NCI-H2227 (cell line): ENCODE measurements around the gene TSPAN3.

Source experiments
- DNase-seq: peaks from one replicate; lab custom pipeline; 2025; ENCODE audit not compliant: unreplicated experiment; lab: John Stamatoyannopoulos, UW

The TSPAN3 gene

GRCh38 chr15:77024273-77025082 is 46.4 kb downstream of the TSPAN3 start:
- peak; percentile 75 for DNase-seq

- no peak for DNase-seq
Measured at GRCh38 chr15:77023576-77024272, 47.2 kb downstream of the TSPAN3 start.

GRCh38 chr15:77022646-77023575 is 48.0 kb downstream of the TSPAN3 start:
- DNase-seq, result no peak

GRCh38 chr15:77021803-77022381 is 49.0 kb downstream of the TSPAN3 start:
- no peak for DNase-seq

GRCh38 chr15:77021088-77021481 is 49.8 kb downstream of the TSPAN3 start:
- DNase-seq, result no peak

- DNase-seq, result no peak
Measured at GRCh38 chr15:77020348-77021087, 50.4 kb downstream of the TSPAN3 start.

GRCh38 chr15:77019521-77020331 is 51.2 kb downstream of the TSPAN3 start:
- DNase-seq, result no peak

GRCh38 chr15:77018796-77019505 is 52.0 kb downstream of the TSPAN3 start:
- no peak for DNase-seq

GRCh38 chr15:77017761-77018720 is 52.9 kb downstream of the TSPAN3 start:
- DNase-seq, result no peak

- no peak for DNase-seq
Measured at GRCh38 chr15:77017091-77017660, 53.7 kb downstream of the TSPAN3 start.

- DNase-seq, result no peak
Measured at GRCh38 chr15:77016321-77016695, 54.6 kb downstream of the TSPAN3 start.

GRCh38 chr15:77015646-77016320 is 55.1 kb downstream of the TSPAN3 start:
- DNase-seq, result no peak

GRCh38 chr15:77014132-77015081 is 56.5 kb downstream of the TSPAN3 start:
- DNase-seq, result no peak

- DNase-seq, result no peak
Measured at GRCh38 chr15:77013776-77014131, 57.2 kb downstream of the TSPAN3 start.

GRCh38 chr15:77012868-77013267 is 58.0 kb downstream of the TSPAN3 start:
- no peak for DNase-seq
